Parathyroid adenoma (tissue), 2 donors: ENCODE results near the gene S100A10.
A peak's percentile ranks its signal among the peaks of the same experiment; 100 is the strongest.

Experiments used
- H2AFZ ChIP-seq: fragments of 300-600 bp; sonication (generic); one replicate; pipeline ENCODE4 v1.7.0; 2017; ENCODE audit warnings: antibody characterized with exemption, mild to moderate bottlenecking
- H3K27ac ChIP-seq: fragments of 300-600 bp; sonication (generic); one replicate; pipeline ENCODE4 v1.7.0; 2017
- H3K27me3 ChIP-seq: fragments of 300-600 bp; sonication (generic); one replicate; pipeline ENCODE4 v1.7.0; 2017; ENCODE audit warnings: low read length; ENCODE audit not compliant: control insufficient read depth, insufficient read depth
- H3K36me3 ChIP-seq: fragments of 300-600 bp; sonication (generic); one replicate; pipeline ENCODE4 v1.7.0; 2017; ENCODE audit warnings: low read length; ENCODE audit not compliant: control insufficient read depth, insufficient read depth
- H3K4me1 ChIP-seq: fragments of 300-600 bp; sonication (generic); one replicate; pipeline ENCODE4 v1.7.0; 2017; ENCODE audit warnings: control low read depth
- H3K4me2 ChIP-seq: fragments of 300-600 bp; sonication (generic); one replicate; pipeline ENCODE4 v1.7.0; 2017; ENCODE audit warnings: low read length
- H3K4me3 ChIP-seq: fragments of 300-600 bp; sonication (generic); one replicate; pipeline ENCODE4 v1.7.0; 2017; ENCODE audit warnings: low read depth, low read length
- H3K79me2 ChIP-seq: fragments of 300-600 bp; sonication (generic); one replicate; pipeline ENCODE4 v1.7.0; 2017; ENCODE audit warnings: control low read depth
- H3K9ac ChIP-seq: fragments of 300-600 bp; sonication (generic); one replicate; pipeline ENCODE4 v1.7.0; 2017; ENCODE audit warnings: mild to moderate bottlenecking
- H3K9me3 ChIP-seq: fragments of 300-600 bp; sonication (generic); one replicate; pipeline ENCODE4 v1.7.0; 2017; ENCODE audit warnings: low read length; ENCODE audit not compliant: control insufficient read depth
- CTCF ChIP-seq: fragments of 300-600 bp; sonication (generic); IDR thresholded peaks from one replicate; pipeline ENCODE4 v1.7.0; 2017; ENCODE audit warnings: antibody characterized with exemption, mild to moderate bottlenecking
- donor health status: primary hyperparathyroidism.

Gene S100A10

GRCh38 chr1:152036267-152037216, 42.9 kb upstream of the S100A10 start, which contains the start of gene S100A11:
S100A11 (minus strand) TSS chr1:152037004; CDS start chr1:152036915, 89 bp downstream.
- H3K9ac ChIP-seq = peak within 1 kb of the TSS; percentile 83
- H2AFZ ChIP-seq = peak within 1 kb of the TSS; percentile 87
- no peaks in the 10 kb centered on the region for H3K27me3 ChIP-seq
- H3K4me3 ChIP-seq = peak within 1 kb of the TSS; percentile 83
- H3K9me3 ChIP-seq = no peaks in the 10 kb centered on the region
- H3K4me1 ChIP-seq = peaks cover 21% of the 10 kb centered on the region
- H3K4me2 ChIP-seq = peak within 1 kb of the TSS; percentile 73
- no peaks in the 10 kb centered on the region for H3K36me3 ChIP-seq
- no peak for TF ChIP-seq CTCF
- H3K79me2 ChIP-seq = no peaks in the 10 kb centered on the region
- H3K27ac ChIP-seq = peak within 1 kb of the TSS; percentile 100

GRCh38 chr1:152035539-152036266, 42.0 kb upstream of the S100A10 start:
- Histone ChIP-seq H3K27ac (peak overlapping the region; percentile 100), H3K79me2 (no peaks in the 10 kb centered on the region), H3K27me3 (no peaks in the 10 kb centered on the region), H2AFZ (peak overlapping the region; percentile 87), H3K9me3 (no peaks in the 10 kb centered on the region), H3K4me1 (peaks cover 21% of the 10 kb centered on the region), H3K36me3 (no peaks in the 10 kb centered on the region), H3K4me3 (peak overlapping the region; percentile 83), H3K9ac (peak overlapping the region; percentile 83), H3K4me2 (peak overlapping the region; percentile 73)
- no peak for TF ChIP-seq CTCF

GRCh38 chr1:152034654-152035538, 41.2 kb upstream of the S100A10 start:
- H3K27ac ChIP-seq = peak overlapping the region; percentile 100

More at GRCh38 chr1:152034654-152035538, 41.2 kb upstream of the S100A10 start:
- peak; percentile 57 for TF ChIP-seq CTCF
- Histone ChIP-seq H3K4me2 (peak overlapping the region; percentile 73), H2AFZ (peak overlapping the region; percentile 28), H3K27me3 (no peaks in the 10 kb centered on the region), H3K79me2 (no peaks in the 10 kb centered on the region), H3K9ac (peak overlapping the region; percentile 4), H3K4me3 (peak overlapping the region; percentile 83), H3K9me3 (no peaks in the 10 kb centered on the region), H3K4me1 (peaks cover 21% of the 10 kb centered on the region), H3K36me3 (no peaks in the 10 kb centered on the region)
